Natural killer cell (primary cell): Measurements from ENCODE around the gene GMPS. TPM values are rescaled to one million over a fixed set of nuclear protein-coding genes. Genes with fewer than 3 reads are reported as not detected.

Experiments used
- ATAC-seq, 3 donors: fragments of 150-1000 bp in 2 of 3; fragments of 200-7000 bp in 1 of 3; cut with Tn5 transposase; 1 replicate in 1 of 3; 2 replicates in 2 of 3; pipeline ENCODE4 v1.10.0; 2021; ENCODE audit warnings: mild to moderate bottlenecking in 2 of 3, moderate library complexity in 2 of 3
- DNase-seq, 2 donors: peaks; one replicate each; pipeline versions ENCODE4 v3.0.0 to v3.0.0-alpha.2; 2013 to 2021; ENCODE audit warnings: mixed read lengths in 1 of 2
- H3K27ac ChIP-seq: one replicate; pipeline ENCODE4 v1.5.1; 2013; ENCODE audit warnings: mild to moderate bottlenecking, low read length
- H3K27me3 ChIP-seq: one replicate; pipeline ENCODE4 v1.6.1; 2013; ENCODE audit warnings: low read length; ENCODE audit not compliant: control insufficient read depth, insufficient read depth
- H3K36me3 ChIP-seq: one replicate; pipeline ENCODE4 v1.6.1; 2013; ENCODE audit warnings: low read length; ENCODE audit not compliant: control insufficient read depth, insufficient read depth
- H3K4me1 ChIP-seq: one replicate; pipeline ENCODE4 v1.6.1; 2013; ENCODE audit warnings: low read length; ENCODE audit not compliant: control insufficient read depth, insufficient read depth
- H3K4me3 ChIP-seq: one replicate; pipeline ENCODE4 v1.5.1; 2013; ENCODE audit warnings: low read length
- H3K9me3 ChIP-seq: one replicate; pipeline ENCODE4 v1.6.1; 2013; ENCODE audit warnings: low read length; ENCODE audit not compliant: control insufficient read depth, insufficient read depth
- H3K27ac Mint-ChIP-seq, 2 donors: one replicate each; pipeline ENCODE4 v1.8.0; 2022; ENCODE audit warnings: mild to moderate bottlenecking in 2 of 2, mixed read lengths in 2 of 2, moderate library complexity in 1 of 2
- H3K27me3 Mint-ChIP-seq, 2 donors: one replicate each; pipeline ENCODE4 v1.8.0; 2022; ENCODE audit warnings: low read depth in 2 of 2, mixed read lengths in 2 of 2
- H3K36me3 Mint-ChIP-seq: one replicate; pipeline ENCODE4 v1.8.0; 2022; ENCODE audit warnings: mixed read lengths
- H3K4me1 Mint-ChIP-seq, 2 donors: one replicate each; pipeline ENCODE4 v1.8.0; 2022; ENCODE audit warnings: mixed read lengths in 2 of 2
- H3K4me3 Mint-ChIP-seq: one replicate; pipeline ENCODE4 v1.8.0; 2022; ENCODE audit warnings: mild to moderate bottlenecking, moderate library complexity, mixed read lengths
- H3K9me3 Mint-ChIP-seq, 2 donors: one replicate each; pipeline ENCODE4 v1.8.0; 2022; ENCODE audit warnings: mixed read lengths in 2 of 2
- CTCF ChIP-seq: fragments of 200-600 bp; IDR thresholded peaks from one replicate; pipeline ENCODE4 v1.8.0; 2022; ENCODE audit warnings: antibody characterized with exemption
- WGBS: methylation state at CpG from one replicate; pipeline ENCODE4 v1.1.7; 2013; ENCODE audit warnings: missing lambda C conversion rate; ENCODE audit not compliant: insufficient coverage; 5-methylcytosine and 5-hydroxymethylcytosine counted together
- intact Hi-C: fragments of 100-400 bp; cut with micrococcal nuclease; formaldehyde crosslinking; loops from one replicate; pipeline ENCODE4 v1.14.2; 2022
- total RNA-seq, 4 donors: library from RNA; stranded (reverse); fragments of 120-200 nt in 1 of 4; gene quantifications; one replicate each; pipeline versions ENCODE4 v1.2.3 to v1.2.4, GENCODE V29; 2013 to 2022

GMPS gene
- total RNA-seq, 3 donors from 2014 or later (not counting 1 experiment from before 2014, with no cell fraction given): 36.7 to 49.7 (median 45.4) TPM

GRCh38 chr3:155872904-155873646 is 2.6 kb downstream of the GMPS start:
- WGBS: 74% methylated on average over 4 of the region's 8 CpGs
- Mint-ChIP-seq H3K36me3 (no peaks in the 10 kb centered on the region), H3K4me1 (peaks cover 35 to 41% of the 10 kb centered on the region in 2 donors), H3K27me3 (no peaks in the 10 kb centered on the region), H3K9me3 (no peaks in the 10 kb centered on the region), H3K4me3 (no peak overlapping the region), H3K27ac (no peak overlapping the region)
- intact Hi-C loops: loop anchor here (5.0 to 10.0 kb wide), 3 partner anchors 128 to 802 kb away; partner anchors contain the start of genes PLCH1, SSR3 and TIPARP
- Histone ChIP-seq H3K27ac (no peak overlapping the region), H3K27me3 (no peaks in the 10 kb centered on the region), H3K9me3 (no peaks in the 10 kb centered on the region), H3K4me3 (no peak overlapping the region), H3K4me1 (peaks cover 9% of the 10 kb centered on the region), H3K36me3 (no peaks in the 10 kb centered on the region)
- ATAC-seq: no peak
- no peak for DNase-seq
- TF ChIP-seq CTCF: no peak

- H3K4me1 Mint-ChIP-seq: peaks cover 51 to 57% of the 10 kb centered on the region in 2 donors
- 88% methylated on average over 2 of the region's 3 CpGs for WGBS
- ATAC-seq: no peak
Observed at GRCh38 chr3:155876037-155876436, 5.6 kb downstream of the GMPS start.

GRCh38 chr3:155876503-155876902 is 6.1 kb downstream of the GMPS start:
- DNase-seq (no peak), ATAC-seq (no peak)
- peaks cover 51 to 59% of the 10 kb centered on the region in 2 donors for H3K4me1 Mint-ChIP-seq
- no peaks in the 10 kb centered on the region for H3K9me3 Mint-ChIP-seq
- H3K36me3 ChIP-seq: no peaks in the 10 kb centered on the region
- H3K36me3 Mint-ChIP-seq: no peaks in the 10 kb centered on the region
- no peaks in the 10 kb centered on the region for H3K27me3 ChIP-seq
- intact Hi-C loops: loop anchor here (10.0 kb wide), 2 partner anchors 132 to 798 kb away; partner anchors contain the start of genes PLCH1 and TIPARP
- no peak overlapping the region for H3K27ac ChIP-seq
- no peaks in the 10 kb centered on the region for H3K9me3 ChIP-seq
- no peak overlapping the region for H3K4me3 Mint-ChIP-seq
- no peaks in the 10 kb centered on the region for H3K27me3 Mint-ChIP-seq
- peaks cover 2% of the 10 kb centered on the region for H3K4me1 ChIP-seq
- no peak overlapping the region for H3K4me3 ChIP-seq
- TF ChIP-seq CTCF: no peak
- no peak overlapping the region for H3K27ac Mint-ChIP-seq
- WGBS: 93% methylated on average over 2 of the region's 2 CpGs

More at GRCh38 chr3:155876037-155876436, 5.6 kb downstream of the GMPS start:
- no peak overlapping the region for H3K4me3 Mint-ChIP-seq
- H3K4me1 ChIP-seq: peaks cover 3% of the 10 kb centered on the region
- no peak for TF ChIP-seq CTCF
- no peaks in the 10 kb centered on the region for H3K9me3 Mint-ChIP-seq
- DNase-seq: no peak
- no peak overlapping the region for H3K27ac ChIP-seq
- H3K27me3 ChIP-seq: no peaks in the 10 kb centered on the region
- H3K9me3 ChIP-seq: no peaks in the 10 kb centered on the region
- no peak overlapping the region for H3K27ac Mint-ChIP-seq
- no peaks in the 10 kb centered on the region for H3K36me3 Mint-ChIP-seq
- intact Hi-C loops: loop anchor here (10.0 kb wide), 2 partner anchors 131 to 799 kb away; partner anchors contain the start of genes PLCH1 and TIPARP
- H3K27me3 Mint-ChIP-seq: no peaks in the 10 kb centered on the region
- no peak overlapping the region for H3K4me3 ChIP-seq
- H3K36me3 ChIP-seq: no peaks in the 10 kb centered on the region
